Measurements from ENCODE around the gene MIPEP.

GRCh38 chr13:23696610-23697009, 192.6 kb downstream of the MIPEP start:
- TF ChIP-seq, protein P1, sequence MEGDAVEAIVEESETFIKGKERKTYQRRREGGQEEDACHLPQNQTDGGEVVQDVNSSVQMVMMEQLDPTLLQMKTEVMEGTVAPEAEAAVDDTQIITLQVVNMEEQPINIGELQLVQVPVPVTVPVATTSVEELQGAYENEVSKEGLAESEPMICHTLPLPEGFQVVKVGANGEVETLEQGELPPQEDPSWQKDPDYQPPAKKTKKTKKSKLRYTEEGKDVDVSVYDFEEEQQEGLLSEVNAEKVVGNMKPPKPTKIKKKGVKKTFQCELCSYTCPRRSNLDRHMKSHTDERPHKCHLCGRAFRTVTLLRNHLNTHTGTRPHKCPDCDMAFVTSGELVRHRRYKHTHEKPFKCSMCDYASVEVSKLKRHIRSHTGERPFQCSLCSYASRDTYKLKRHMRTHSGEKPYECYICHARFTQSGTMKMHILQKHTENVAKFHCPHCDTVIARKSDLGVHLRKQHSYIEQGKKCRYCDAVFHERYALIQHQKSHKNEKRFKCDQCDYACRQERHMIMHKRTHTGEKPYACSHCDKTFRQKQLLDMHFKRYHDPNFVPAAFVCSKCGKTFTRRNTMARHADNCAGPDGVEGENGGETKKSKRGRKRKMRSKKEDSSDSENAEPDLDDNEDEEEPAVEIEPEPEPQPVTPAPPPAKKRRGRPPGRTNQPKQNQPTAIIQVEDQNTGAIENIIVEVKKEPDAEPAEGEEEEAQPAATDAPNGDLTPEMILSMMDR (IDR thresholded peaks at IDR 0.05; ENCODE audit: poor library complexity, severe bottlenecking), result no peak
- no peak for TF ChIP-seq POLR2AphosphoS5 (IDR thresholded peaks at IDR 0.05)
- TF ChIP-seq EZH2 (IDR thresholded peaks at IDR 0.05; ENCODE audit: borderline replicate concordance, insufficient read depth, low read length, poor library complexity, severe bottlenecking), result no peak
- TF ChIP-seq, protein P2, sequence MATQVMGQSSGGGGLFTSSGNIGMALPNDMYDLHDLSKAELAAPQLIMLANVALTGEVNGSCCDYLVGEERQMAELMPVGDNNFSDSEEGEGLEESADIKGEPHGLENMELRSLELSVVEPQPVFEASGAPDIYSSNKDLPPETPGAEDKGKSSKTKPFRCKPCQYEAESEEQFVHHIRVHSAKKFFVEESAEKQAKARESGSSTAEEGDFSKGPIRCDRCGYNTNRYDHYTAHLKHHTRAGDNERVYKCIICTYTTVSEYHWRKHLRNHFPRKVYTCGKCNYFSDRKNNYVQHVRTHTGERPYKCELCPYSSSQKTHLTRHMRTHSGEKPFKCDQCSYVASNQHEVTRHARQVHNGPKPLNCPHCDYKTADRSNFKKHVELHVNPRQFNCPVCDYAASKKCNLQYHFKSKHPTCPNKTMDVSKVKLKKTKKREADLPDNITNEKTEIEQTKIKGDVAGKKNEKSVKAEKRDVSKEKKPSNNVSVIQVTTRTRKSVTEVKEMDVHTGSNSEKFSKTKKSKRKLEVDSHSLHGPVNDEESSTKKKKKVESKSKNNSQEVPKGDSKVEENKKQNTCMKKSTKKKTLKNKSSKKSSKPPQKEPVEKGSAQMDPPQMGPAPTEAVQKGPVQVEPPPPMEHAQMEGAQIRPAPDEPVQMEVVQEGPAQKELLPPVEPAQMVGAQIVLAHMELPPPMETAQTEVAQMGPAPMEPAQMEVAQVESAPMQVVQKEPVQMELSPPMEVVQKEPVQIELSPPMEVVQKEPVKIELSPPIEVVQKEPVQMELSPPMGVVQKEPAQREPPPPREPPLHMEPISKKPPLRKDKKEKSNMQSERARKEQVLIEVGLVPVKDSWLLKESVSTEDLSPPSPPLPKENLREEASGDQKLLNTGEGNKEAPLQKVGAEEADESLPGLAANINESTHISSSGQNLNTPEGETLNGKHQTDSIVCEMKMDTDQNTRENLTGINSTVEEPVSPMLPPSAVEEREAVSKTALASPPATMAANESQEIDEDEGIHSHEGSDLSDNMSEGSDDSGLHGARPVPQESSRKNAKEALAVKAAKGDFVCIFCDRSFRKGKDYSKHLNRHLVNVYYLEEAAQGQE (IDR thresholded peaks at IDR 0.05; ENCODE audit: borderline replicate concordance), result no peak
- no peak for TF ChIP-seq EP300 (conservative IDR thresholded peaks at IDR 0.05; ENCODE audit: poor library complexity, severe bottlenecking)
- TF ChIP-seq MXI1 (conservative IDR thresholded peaks at IDR 0.05; ENCODE audit: poor library complexity, severe bottlenecking), result no peak
- TF ChIP-seq TAF1 (IDR thresholded peaks at IDR 0.05; ENCODE audit: low read depth), result no peak
- no peak for TF ChIP-seq RAD21 (conservative IDR thresholded peaks at IDR 0.05)

All from neural cell (in vitro differentiated cells).